H1 (cell line): ENCODE data around the gene FARS2. TPM values are rescaled to one million over a fixed set of nuclear protein-coding genes. Genes with fewer than 3 reads are reported as not detected.

Experiments used
- CTCF ChIA-PET: fragments of 300-600 bp; sonication (Branson Sonifier 250); formaldehyde crosslinking; loops from one replicate; lab custom pipeline; 2021; ENCODE audit not compliant: partially characterized antibody; lab: Charles Lee
- POLR2A ChIA-PET: fragments of 300-600 bp; sonication (Branson Sonifier 250); formaldehyde crosslinking; loops from one replicate; lab custom pipeline; 2021; ENCODE audit warnings: inconsistent platforms; ENCODE audit not compliant: partially characterized antibody; lab: Charles Lee
- DNase-seq, 2 experiments: peaks; one replicate each; pipeline versions ENCODE4 v3.0.0 to v3.0.0-alpha.2; 2010 to 2022; ENCODE audit warnings: low spot score in 2 of 2, low read depth in 1 of 2, mixed read lengths in 1 of 2
- FAIRE-seq: peaks from 2 replicates; lab custom pipeline; 2011; peaks lifted over from hg19 to GRCh38; lab: Jason Lieb, UNC
- H2AFZ ChIP-seq: 2 replicates; pipeline ENCODE4 v1.8.1; 2012; ENCODE audit warnings: low read length, inconsistent platforms
- H2AK5ac ChIP-seq: 2 replicates; pipeline ENCODE4 v1.6.1; 2013; ENCODE audit warnings: low read depth, low read length
- H2BK120ac ChIP-seq: replicated peaks from 2 replicates; pipeline ENCODE3; 2013; ENCODE audit warnings: low read depth, low read length, inconsistent platforms
- H2BK12ac ChIP-seq: 2 replicates; pipeline ENCODE4 v1.6.1; 2013; ENCODE audit warnings: low read depth, low read length
- H2BK15ac ChIP-seq: 2 replicates; pipeline ENCODE4 v1.6.1; 2013; ENCODE audit warnings: low read length
- H2BK20ac ChIP-seq: 2 replicates; pipeline ENCODE4 v1.6.1; 2013; ENCODE audit warnings: low read length
- H2BK5ac ChIP-seq: 2 replicates; pipeline ENCODE4 v1.6.1; 2013; ENCODE audit warnings: low read depth, low read length
- H3K14ac ChIP-seq: 2 replicates; pipeline ENCODE4 v1.6.1; 2013; ENCODE audit warnings: inconsistent platforms; ENCODE audit not compliant: insufficient read length
- H3K18ac ChIP-seq: 2 replicates; pipeline ENCODE4 v1.6.1; 2013; ENCODE audit warnings: low read length; ENCODE audit errors: extremely low read depth
- H3K23ac ChIP-seq: 2 replicates; pipeline ENCODE4 v1.6.1; 2013; ENCODE audit warnings: inconsistent platforms; ENCODE audit not compliant: insufficient read length
- H3K23me2 ChIP-seq: 2 replicates; pipeline ENCODE4 v1.6.1; 2013; ENCODE audit warnings: low read depth, low read length
- H3K27ac ChIP-seq: 2 replicates; pipeline ENCODE4 v1.6.1; 2011; ENCODE audit warnings: low read depth, low read length, inconsistent platforms
- H3K27me3 ChIP-seq, 4 experiments: replicated peaks in 1 of 4; 1 replicate in 1 of 4; 2 replicates in 3 of 4; pipeline versions ENCODE4 v1.6.1 to v1.8.1; 2011 to 2013; ENCODE audit warnings: low read length in 3 of 4, mild to moderate bottlenecking in 3 of 4, inconsistent platforms in 2 of 4, mixed read lengths in 2 of 4, moderate library complexity in 1 of 4; ENCODE audit not compliant: control insufficient read depth in 3 of 4, insufficient read depth in 3 of 4; ENCODE audit errors: extremely low read depth in 1 of 4
- H3K36me3 ChIP-seq, 4 experiments: 2 replicates each; pipeline versions ENCODE4 v1.6.1 to v1.8.1; 2011 to 2013; ENCODE audit warnings: mild to moderate bottlenecking in 4 of 4, low read length in 3 of 4, moderate library complexity in 2 of 4, control low read depth in 1 of 4, inconsistent platforms in 1 of 4; ENCODE audit not compliant: insufficient read depth in 4 of 4, control insufficient read depth in 2 of 4
- H3K4ac ChIP-seq: replicated peaks from 2 replicates; pipeline ENCODE3; 2013; ENCODE audit warnings: low read length, low read depth, mixed read lengths, inconsistent platforms; ENCODE audit not compliant: insufficient read length
- H3K4me1 ChIP-seq, 4 experiments: replicated peaks in 1 of 4; 1 replicate in 1 of 4; 2 replicates in 3 of 4; pipeline versions ENCODE4 v1.6.1 to v1.8.1; 2011 to 2013; ENCODE audit warnings: low read length in 3 of 4, inconsistent platforms in 2 of 4, mixed read lengths in 1 of 4; ENCODE audit not compliant: insufficient read depth in 4 of 4, control insufficient read depth in 3 of 4
- H3K4me2 ChIP-seq, 2 experiments: 2 replicates each; pipeline versions ENCODE4 v1.6.1 to v1.8.1; 2011 to 2013; ENCODE audit warnings: low read depth in 2 of 2, low read length in 2 of 2, control low read depth in 1 of 2, inconsistent platforms in 1 of 2, mild to moderate bottlenecking in 1 of 2; ENCODE audit not compliant: insufficient read depth in 1 of 2
- H3K4me3 ChIP-seq, 4 experiments: fragments of 200-600, 300-600 bp in 1 of 4; sonication (generic), shearing (Covaris generic), sonication (Bioruptor Twin) in 1 of 4; 2 replicates each; pipeline versions ENCODE4 v1.5.1 to v1.8.1; 2011 to 2016; ENCODE audit warnings: low read length in 4 of 4, low read depth in 3 of 4, control low read depth in 2 of 4, inconsistent platforms in 2 of 4, mild to moderate bottlenecking in 2 of 4, mixed read lengths in 1 of 4, moderate library complexity in 1 of 4; ENCODE audit not compliant: insufficient read depth in 2 of 4; ENCODE audit errors: extremely low read depth in 1 of 4
- H3K56ac ChIP-seq: replicated peaks from 2 replicates; pipeline ENCODE3; 2013; ENCODE audit warnings: low read depth, mild to moderate bottlenecking, mixed read lengths, low read length, inconsistent platforms; ENCODE audit not compliant: insufficient read length
- H3K79me1 ChIP-seq: 2 replicates; pipeline ENCODE4 v1.6.1; 2013; ENCODE audit warnings: low read depth, low read length, control low read depth
- H3K79me2 ChIP-seq, 2 experiments: 2 replicates each; pipeline versions ENCODE4 v1.6.1 to v1.8.1; 2012 to 2013; ENCODE audit warnings: low read length in 2 of 2, mild to moderate bottlenecking in 2 of 2, inconsistent platforms in 1 of 2; ENCODE audit not compliant: insufficient read depth in 2 of 2, control insufficient read depth in 1 of 2
- H3K9ac ChIP-seq, 4 experiments: replicated peaks in 1 of 4; 1 replicate in 1 of 4; 2 replicates in 3 of 4; pipeline versions ENCODE4 v1.6.1 to v1.8.1; 2011 to 2013; ENCODE audit warnings: low read depth in 3 of 4, low read length in 3 of 4, control low read depth in 2 of 4, mild to moderate bottlenecking in 2 of 4, moderate library complexity in 2 of 4, inconsistent platforms in 1 of 4; ENCODE audit errors: extremely low read depth in 1 of 4
- H3K9me3 ChIP-seq, 2 experiments: 2 replicates each; pipeline versions ENCODE4 v1.6.1 to v1.8.1; 2012 to 2013; ENCODE audit warnings: mild to moderate bottlenecking in 2 of 2, moderate library complexity in 2 of 2, control low read depth in 1 of 2, inconsistent platforms in 1 of 2, low read depth in 1 of 2, low read length in 1 of 2, mixed read lengths in 1 of 2; ENCODE audit not compliant: insufficient read depth in 2 of 2
- H4K20me1 ChIP-seq, 2 experiments: replicated peaks in 1 of 2; 2 replicates each; pipeline versions ENCODE3 to v1.8.1; 2011 to 2013; ENCODE audit warnings: inconsistent platforms in 2 of 2, low read length in 2 of 2, mild to moderate bottlenecking in 1 of 2; ENCODE audit not compliant: insufficient read depth in 2 of 2, control insufficient read depth in 1 of 2
- H4K5ac ChIP-seq: 2 replicates; pipeline ENCODE4 v1.6.1; 2013; ENCODE audit warnings: low read length, low read depth, mixed read lengths, inconsistent platforms; ENCODE audit not compliant: insufficient read length
- H4K8ac ChIP-seq: 2 replicates; pipeline ENCODE4 v1.8.0; 2013; ENCODE audit warnings: mild to moderate bottlenecking, moderate library complexity, low read length, inconsistent platforms; ENCODE audit not compliant: insufficient read depth; ENCODE audit errors: extremely low read depth
- H4K91ac ChIP-seq: replicated peaks from 2 replicates; pipeline ENCODE3; 2013; ENCODE audit warnings: low read length, mixed read lengths, inconsistent platforms; ENCODE audit not compliant: insufficient read length
- RBBP5 ChIP-seq: IDR thresholded peaks from 2 replicates; pipeline ENCODE4 v1.7.1; 2012; ENCODE audit warnings: low read depth, mild to moderate bottlenecking, inconsistent platforms, low read length, moderate library complexity, borderline replicate concordance
- WGBS, 2 experiments: shearing (Covaris generic) in 1 of 2; methylation state at CpG; one replicate each; pipeline versions ENCODE4 v1.1.6 to v1.1.7; 2013 to 2015; ENCODE audit warnings: low lambda C conversion rate in 2 of 2, mixed read lengths in 2 of 2, inconsistent platforms in 1 of 2, low coverage in 1 of 2, missing lambda C conversion rate in 1 of 2; ENCODE audit not compliant: insufficient replicate concordance in 2 of 2, insufficient coverage in 1 of 2, insufficient read length in 1 of 2; ENCODE audit errors: extremely low coverage in 1 of 2, missing lambda C conversion rate in 1 of 2; 5-methylcytosine and 5-hydroxymethylcytosine counted together
- polyA plus RNA-seq, 7 experiments: library from polyadenylated mRNA; depleted of rRNA in 3 of 7; stranded (reverse) in 5 of 7; unstranded in 2 of 7; fragments of >200 nt in 5 of 7; fragments of 200-250 nt in 2 of 7; gene quantifications; 1 replicate in 5 of 7; 2 replicates in 1 of 7; 4 replicates in 1 of 7; pipeline versions ENCODE4 v1.2.1 to v1.2.3, GENCODE V29; 2011 to 2013; ENCODE audit warnings: missing spikeins in 2 of 7, mixed read lengths in 2 of 7
- total RNA-seq: library from RNA; stranded (reverse); fragmentation: NEBNext Ultra II Directional; extraction: Animal tissue kit (Norgen Biotek cat#: 25700); gene quantifications from 2 replicates; pipeline ENCODE4 v1.2.1, GENCODE V29; 2021

FARS2 gene
- total and polyA plus RNA-seq, 2 of the 8 experiments (the other 6 are each of a cell fraction or from before 2014, with no cell fraction given): 11.7 to 14.4 TPM

DNA sequence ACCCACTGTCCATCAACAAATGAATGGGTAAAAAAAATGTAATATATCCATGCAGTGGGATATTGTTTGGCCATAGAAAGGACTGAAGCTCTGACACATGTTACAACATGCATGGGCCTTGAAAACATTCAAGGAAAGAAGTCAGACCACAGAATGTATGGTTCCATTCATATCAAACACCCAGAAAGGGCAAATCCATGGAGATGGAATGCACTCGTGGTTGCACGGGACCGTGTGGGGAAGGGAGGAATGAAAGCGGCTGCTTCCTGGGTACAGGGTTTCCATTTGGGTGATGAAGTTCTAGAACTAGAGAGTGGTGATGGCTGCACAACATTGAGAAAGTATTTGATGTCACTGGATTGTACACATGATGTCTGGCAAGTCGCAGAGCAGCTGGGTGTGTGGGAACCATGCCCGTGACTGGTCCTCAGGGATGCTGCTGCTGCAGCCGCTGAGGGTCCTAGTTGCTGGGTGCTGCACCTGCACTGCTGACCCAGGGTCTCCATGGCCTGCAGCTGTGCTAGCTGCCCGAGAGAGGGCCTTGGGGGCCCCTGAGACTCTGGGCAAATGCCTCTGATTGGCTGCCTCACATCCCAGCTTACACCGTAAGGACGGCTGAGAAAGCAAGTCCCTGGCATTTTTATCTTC lies 525.1 kb downstream of the FARS2 start:
- Histone ChIP-seq H4K91ac (no peak overlapping the region), H3K4me3 (no peak overlapping the region), H3K27ac (no peak overlapping the region), H3K9me3 (no peaks in the 10 kb centered on the region), H2BK15ac (no peak overlapping the region), H3K23ac (no peak overlapping the region), H3K36me3 (no peaks in the 10 kb centered on the region), H2AK5ac (no peak overlapping the region), H3K4ac (no peak overlapping the region), H3K4me1 (peaks cover 1 to 11% (median 5%) of the 10 kb centered on the region in 4 experiments; a peak in 5 of 7 replicates), H3K27me3 (no peaks in the 10 kb centered on the region), H2AFZ (no peak overlapping the region), H2BK5ac (no peak overlapping the region), H3K4me2 (no peak overlapping the region), H3K9ac (no peak overlapping the region), H4K20me1 (no peaks in the 10 kb centered on the region), H4K5ac (no peak overlapping the region), H3K23me2 (no peaks in the 10 kb centered on the region), H2BK20ac (no peak overlapping the region), H2BK12ac (no peak overlapping the region), H3K18ac (no peak overlapping the region), H4K8ac (no peak overlapping the region), H3K14ac (no peak overlapping the region), H3K79me2 (no peaks in the 10 kb centered on the region), H3K56ac (no peak overlapping the region), H3K79me1 (no peaks in the 10 kb centered on the region), H2BK120ac (no peak overlapping the region)
- 91% methylated on average over 10 of the region's 10 CpGs; no CpG with 5 or more reads in 1 of the 2 experiments for WGBS, 2 experiments
- ChIA-PET CTCF (interaction anchor here (1.4 to 1.6 kb wide), 2 partner anchors 10 to 19 kb away, joined by 5 read pairs; no protein-coding TSS in a partner anchor), POLR2A (no interaction called here)
- DNase-seq: no peak
- no peak for TF ChIP-seq RBBP5
- no peak for FAIRE-seq
